HUDEP-2 (cell line): ENCODE data around the gene CPAMD8.
"Not testable (repeated sequence)": the region's sequence is repeated elsewhere in the genome, so short reads cannot be mapped to it uniquely, and the experiment has no call there.

Experiments
- DNase-seq, 76 experiments: peaks; one replicate each; lab custom pipeline; 2025; ENCODE audit not compliant: unreplicated experiment in 76 of 76; lab: John Stamatoyannopoulos, UW

CPAMD8 gene

GRCh38 chr19:17004386-17004785 is 22.2 kb downstream of the CPAMD8 start:
- no peak for DNase-seq

- no peak for DNase-seq
Measured at GRCh38 chr19:17002455-17002854, 24.2 kb downstream of the CPAMD8 start.

- DNase-seq, result no peak
Measured at GRCh38 chr19:17001603-17002183, 24.9 kb downstream of the CPAMD8 start.

- no peak for DNase-seq
Measured at GRCh38 chr19:16998635-16999194, 27.9 kb downstream of the CPAMD8 start.

- DNase-seq, result not testable (repeated sequence)
Measured at GRCh38 chr19:16996838-16997490, 29.6 kb downstream of the CPAMD8 start.

GRCh38 chr19:16988661-16989060 is 37.9 kb downstream of the CPAMD8 start:
- DNase-seq, result no peak

GRCh38 chr19:16985403-16985802 is 41.2 kb downstream of the CPAMD8 start:
- no peak for DNase-seq

DNA sequence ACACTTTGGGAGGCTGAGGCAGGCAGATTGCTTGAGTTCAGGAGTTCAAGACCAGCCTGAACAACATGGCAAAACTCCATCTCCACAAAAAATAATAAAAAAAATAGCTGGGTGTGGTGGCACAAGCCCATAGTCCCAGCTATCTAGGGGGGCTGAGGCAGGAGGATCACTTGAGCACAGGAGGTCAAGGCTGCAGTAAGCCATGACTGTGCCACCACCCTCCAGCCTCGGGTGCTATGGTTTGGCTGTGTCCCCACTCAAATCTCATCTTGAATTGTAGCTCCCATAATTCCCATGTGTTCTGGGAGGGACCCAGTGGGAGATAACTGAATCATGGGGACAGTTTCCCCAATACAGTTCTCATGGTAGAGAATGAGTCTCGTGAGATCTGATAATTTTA is 44.0 kb downstream of the CPAMD8 start:
- not testable (repeated sequence) for DNase-seq

- DNase-seq, result no peak
Measured at GRCh38 chr19:16978839-16979802, 47.5 kb downstream of the CPAMD8 start.

DNA sequence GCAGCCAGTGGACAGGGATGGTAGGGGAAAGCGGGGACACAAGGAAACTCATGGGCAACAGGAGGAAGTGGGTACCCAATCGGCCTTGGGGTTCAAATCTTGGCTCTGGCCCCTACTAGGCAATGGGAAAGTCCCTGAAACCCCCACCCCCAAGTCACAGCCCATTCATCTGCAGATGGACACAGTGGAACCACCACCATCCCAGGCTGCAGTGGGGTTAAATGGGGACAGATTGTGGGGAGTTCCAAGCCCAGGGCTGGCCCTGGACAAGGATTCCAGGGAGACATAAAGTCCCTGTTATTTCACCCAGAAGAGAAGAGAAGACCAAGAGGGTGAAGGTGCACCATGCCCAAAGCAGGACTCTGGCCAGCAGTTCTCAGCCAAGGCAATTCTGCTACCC is 48.5 kb downstream of the CPAMD8 start:
- no peak for DNase-seq

DNA sequence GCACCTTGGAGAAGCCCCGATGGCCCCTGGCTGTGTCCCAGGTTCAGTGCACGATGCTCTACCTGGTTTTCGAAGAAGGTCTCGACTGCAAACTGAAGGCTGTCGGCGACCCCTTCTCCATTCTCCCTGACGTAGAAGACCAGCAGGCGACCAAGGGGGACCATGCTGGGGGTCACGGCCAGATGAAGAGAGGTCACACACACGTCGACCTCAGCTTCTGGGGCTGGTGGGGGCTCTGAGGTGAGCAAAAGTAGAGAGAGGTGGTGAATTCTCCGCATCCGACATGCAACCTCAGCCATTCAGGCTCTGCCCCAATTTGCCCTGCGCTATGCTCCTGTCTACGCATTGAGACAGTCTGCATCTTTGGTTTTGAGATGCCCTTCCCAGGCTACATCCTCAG is 49.3 kb downstream of the CPAMD8 start:
- no peak for DNase-seq

- DNase-seq, result no peak
Measured at GRCh38 chr19:16976446-16976845, 50.2 kb downstream of the CPAMD8 start.

DNA sequence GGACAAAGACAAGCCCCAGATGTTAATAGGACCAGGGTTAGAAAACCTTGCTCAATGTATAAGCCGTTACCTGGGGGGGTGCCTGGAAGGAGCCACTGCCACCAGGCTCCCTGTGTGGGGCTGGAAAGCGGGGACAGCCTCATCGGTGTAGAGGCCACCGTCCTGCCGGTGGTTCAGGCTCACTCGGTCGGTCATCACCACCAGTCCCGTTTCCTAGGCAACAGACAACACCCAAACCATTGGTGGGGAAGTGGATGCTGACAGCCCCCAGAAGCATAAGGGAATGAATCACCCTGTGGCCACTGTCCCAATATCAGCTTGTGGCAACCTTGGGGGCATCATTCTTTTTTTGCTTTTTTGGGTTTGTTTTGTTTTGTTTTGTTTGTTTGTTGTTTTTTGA is 55.8 kb downstream of the CPAMD8 start:
- DNase-seq, result no peak

GRCh38 chr19:16969135-16969534 is 57.5 kb downstream of the CPAMD8 start:
- DNase-seq, result peak in 11 of 76 experiments; percentile 5 to 50 (median 17)

DNA sequence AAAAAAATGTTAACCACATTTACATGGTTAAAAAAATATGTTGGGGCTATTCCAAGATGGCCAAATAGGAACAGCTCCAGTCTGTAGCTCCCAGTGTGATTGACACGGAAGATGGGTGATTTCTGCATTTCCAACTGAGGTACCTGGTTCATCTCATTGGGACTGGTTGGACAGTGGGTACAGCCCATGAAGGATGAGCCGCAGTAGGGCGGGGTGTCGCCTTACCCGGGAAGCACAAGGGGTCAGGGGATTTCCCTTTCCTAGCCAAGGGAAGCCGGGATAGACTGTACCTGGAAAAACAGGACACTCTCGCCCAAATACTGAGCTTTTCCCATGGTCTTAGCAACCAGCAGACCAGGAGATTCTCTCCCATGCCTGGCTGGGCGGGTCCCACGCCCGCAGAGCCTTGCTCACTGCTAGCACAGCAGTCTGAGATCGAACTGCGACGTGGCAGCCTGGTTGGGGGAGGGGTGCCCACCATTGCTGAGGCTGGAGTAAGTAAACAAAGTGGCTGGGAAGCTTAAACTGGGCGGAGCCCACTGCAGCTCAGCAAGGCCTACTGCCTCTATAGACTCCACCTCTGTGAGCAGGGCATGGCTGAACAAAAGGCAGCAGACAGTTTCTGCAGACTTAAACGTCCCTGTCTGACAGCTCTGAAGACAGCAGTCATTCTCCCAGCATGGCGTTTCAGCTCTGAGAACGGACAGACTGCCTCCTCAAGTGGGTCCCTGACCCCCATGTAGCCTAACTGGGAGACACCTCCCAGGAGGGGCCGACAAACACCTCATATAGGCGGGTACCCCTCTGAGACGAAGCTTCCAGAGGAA is 65.4 kb downstream of the CPAMD8 start:
- not testable (repeated sequence) for DNase-seq

GRCh38 chr19:16958277-16958676 is 68.3 kb downstream of the CPAMD8 start:
- DNase-seq, result not testable (repeated sequence)

- no peak for DNase-seq
Measured at GRCh38 chr19:16957855-16958254, 68.8 kb downstream of the CPAMD8 start.

DNA sequence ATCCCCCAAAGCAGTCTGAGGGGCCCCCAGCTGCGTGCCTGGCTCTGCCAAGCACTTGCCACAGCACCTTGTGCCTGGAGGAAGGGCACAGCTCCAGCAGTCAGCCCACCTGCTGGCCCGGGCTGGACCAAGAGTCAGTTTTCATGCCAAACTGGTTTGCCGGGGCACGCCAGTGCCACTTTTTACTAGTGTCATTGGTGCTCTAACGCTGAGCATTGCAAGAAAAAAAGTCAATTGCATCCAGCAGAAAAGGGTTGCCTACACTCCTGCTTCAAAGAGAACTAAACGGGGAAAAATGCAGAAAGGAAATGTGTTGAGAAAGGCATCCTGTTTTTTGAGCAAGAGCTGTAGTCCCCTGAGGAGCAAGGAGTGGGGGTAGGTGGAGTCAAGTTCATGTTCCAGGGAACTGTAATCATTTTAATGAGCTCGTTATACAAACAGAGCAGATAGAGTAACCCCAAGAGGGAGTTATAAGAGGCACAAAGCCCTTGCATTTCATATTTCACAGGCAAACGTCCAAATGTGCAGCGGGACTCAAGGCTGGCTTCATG is 69.4 kb downstream of the CPAMD8 start:
- no peak for DNase-seq

DNA sequence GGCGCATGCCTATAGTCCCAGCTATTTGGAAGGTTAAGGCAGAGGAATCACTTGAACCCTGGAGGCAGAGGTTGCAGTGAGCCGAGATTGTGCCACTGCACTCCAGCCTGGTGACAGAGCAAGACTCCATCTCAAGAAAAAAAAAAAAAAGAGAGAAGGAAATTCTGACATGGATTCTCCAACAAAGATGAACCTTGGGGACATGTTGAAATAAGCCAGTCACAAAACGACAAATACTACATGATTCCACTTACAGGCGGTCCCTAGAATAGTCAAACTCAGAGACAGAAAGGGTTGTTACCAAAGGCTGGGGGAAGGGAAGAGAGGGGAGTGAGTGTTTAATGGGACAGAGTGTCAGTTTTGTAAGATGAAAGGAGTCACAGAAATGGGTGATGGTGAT is 71.4 kb downstream of the CPAMD8 start:
- no peak for DNase-seq

- DNase-seq, result no peak
Measured at GRCh38 chr19:16952046-16952445, 74.6 kb downstream of the CPAMD8 start.
